T-helper 1 cell treated with Interleukin-12 subunit alpha and Interleukin-12 subunit beta and Interleukin-4 antibody, amounts not matched to agents 30 ng/mL and 1 ng/mL, for 36 hours (primary cell): Measurements from ENCODE around the gene PCSK6. TPM values are rescaled to one million over a fixed set of nuclear protein-coding genes. Genes with fewer than 3 reads are reported as not detected.

Experiments
- intact Hi-C: fragments of 100-400 bp; cut with micrococcal nuclease; formaldehyde crosslinking; loops from one replicate; pipeline ENCODE4 v1.15.1; 2024
- total RNA-seq: library from RNA; stranded (reverse); gene quantifications from 2 replicates; pipeline ENCODE4 v1.2.3, GENCODE V29; 2022

The PCSK6 gene
- total RNA-seq, 1 donor from 2014 or later = 2.5 TPM

- intact Hi-C loops = no loop called here
Measured at GRCh38 chr15:101332061-101332467, 157.4 kb downstream of the PCSK6 start.

- intact Hi-C loops = no loop called here
Measured at GRCh38 chr15:101329867-101330380, 159.6 kb downstream of the PCSK6 start.

- intact Hi-C loops = no loop called here
Measured at GRCh38 chr15:101329309-101329863, 160.1 kb downstream of the PCSK6 start.

DNA sequence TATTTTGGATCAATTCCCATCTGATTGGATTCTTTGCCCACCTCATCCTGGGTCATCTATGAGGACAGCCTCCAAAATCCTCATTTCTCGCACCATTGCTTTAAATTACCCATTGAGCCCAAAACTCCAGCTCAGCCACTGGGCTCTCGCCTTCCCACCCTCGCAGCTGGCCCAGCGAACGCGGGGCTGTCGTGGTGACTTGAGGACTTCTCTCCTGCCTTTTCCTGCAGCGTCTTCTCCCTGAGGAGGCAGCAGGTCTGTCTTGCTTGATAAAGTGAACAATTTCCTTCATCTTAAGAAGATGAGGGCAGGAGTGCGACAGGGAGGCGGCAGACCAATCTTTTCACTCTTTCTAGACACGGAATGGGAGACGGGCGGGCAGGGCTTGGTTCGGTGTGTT is 161.5 kb downstream of the PCSK6 start:
- intact Hi-C loops = no loop called here

DNA sequence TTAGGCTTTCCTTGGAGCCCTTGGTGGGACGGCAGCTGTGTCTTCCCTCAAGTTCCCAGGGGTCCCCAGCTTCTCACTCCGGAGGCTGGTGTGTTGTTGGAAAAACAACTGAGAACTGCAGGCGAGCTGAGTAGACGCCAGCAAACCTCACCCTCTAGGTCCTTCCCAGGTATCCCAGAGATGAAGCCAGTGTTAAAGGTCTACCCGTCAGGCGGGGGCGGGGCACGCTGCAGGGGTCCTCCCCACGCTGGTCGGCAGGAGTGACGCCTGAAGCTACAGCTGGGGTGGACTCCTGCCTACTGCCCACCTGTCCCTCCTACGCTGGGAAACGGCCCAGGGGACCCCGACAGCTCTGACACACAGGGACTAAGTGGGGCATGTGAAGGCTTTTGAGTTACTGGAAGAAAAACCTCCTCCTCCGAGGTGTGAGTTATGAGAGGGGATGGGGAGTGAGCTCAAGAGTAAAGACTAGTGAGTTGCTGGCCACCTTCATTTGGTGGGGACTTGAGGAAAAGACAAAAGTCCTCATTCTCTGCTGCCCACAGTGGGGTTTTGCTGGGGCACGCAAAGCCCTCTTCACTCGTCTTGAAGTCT is 162.3 kb downstream of the PCSK6 start:
- intact Hi-C loops = no loop called here

DNA sequence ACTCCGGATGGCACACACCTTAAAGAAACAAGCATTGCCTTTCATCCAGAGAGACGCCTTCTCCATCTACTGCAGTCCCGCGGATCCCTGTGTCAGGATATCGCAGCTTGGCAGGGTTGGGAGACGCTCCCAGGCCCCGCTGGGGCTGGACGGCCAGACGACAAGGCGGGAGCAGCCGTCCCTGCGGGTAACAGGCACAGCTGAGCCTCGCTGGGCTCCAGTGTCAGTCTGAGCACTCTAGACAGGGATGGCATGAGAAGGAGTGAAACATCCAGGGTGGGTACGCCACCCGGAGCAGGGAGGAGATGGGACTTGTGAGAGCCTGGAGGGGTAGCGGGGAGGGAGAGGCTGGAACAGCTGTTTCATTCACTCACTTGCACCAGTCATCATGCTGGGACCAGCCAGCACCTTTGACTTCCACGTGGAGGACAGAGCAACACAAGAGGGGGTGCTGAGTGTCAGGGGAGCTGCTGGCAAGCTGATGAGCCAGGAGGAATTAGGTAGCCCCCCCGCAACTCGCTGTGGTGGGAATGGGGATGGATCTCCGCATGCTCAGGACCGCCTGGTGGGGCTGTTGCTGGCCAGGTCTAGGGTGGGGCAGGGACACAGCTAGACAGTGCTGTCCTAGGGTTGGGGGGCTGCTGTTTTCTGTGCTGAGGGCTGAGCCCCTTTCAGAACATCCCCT is 162.9 kb downstream of the PCSK6 start:
- intact Hi-C loops = no loop called here

- intact Hi-C loops = no loop called here
Measured at GRCh38 chr15:101326026-101326315, 163.5 kb downstream of the PCSK6 start.

GRCh38 chr15:101325263-101326025 is 164.1 kb downstream of the PCSK6 start:
- intact Hi-C loops = no loop called here

DNA sequence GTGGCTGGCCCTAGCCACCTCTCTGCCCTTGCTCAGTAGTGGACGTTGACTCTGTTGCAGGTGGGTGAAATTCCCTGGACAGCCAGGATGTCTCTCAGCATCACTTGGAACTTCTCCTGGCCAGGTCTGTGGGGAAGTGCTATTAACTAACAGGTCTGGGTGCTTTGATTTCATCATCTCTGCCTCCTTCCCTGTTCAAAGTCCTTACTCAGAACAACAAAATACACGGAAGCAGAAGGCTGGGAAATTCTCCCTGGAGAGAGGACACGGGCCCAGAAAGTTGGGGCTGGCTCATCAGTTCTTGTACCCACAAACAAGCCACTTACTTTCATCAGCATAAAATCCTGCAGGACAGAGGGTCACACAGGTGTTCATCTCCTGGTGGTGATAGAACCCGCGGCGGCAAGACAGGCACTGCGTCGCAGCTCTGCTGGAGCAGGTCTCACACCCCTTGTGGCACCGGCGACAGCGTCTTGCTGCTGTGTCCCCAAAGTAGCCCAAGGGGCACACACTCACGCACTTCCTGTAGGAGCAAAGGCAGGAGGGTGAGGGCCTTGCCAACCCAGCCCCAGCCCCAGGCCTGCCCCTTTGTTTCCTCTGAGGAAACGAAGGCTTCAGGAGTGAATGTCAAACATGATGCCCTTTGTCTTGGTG is 164.9 kb downstream of the PCSK6 start:
- intact Hi-C loops = loop anchor here (5.0 kb wide), 1 partner anchor 178 kb away; no protein-coding TSS in a partner anchor

GRCh38 chr15:101323793-101324523 is 165.5 kb downstream of the PCSK6 start:
- intact Hi-C loops = loop anchor here (5.0 kb wide), 1 partner anchor 178 kb away; no protein-coding TSS in a partner anchor

DNA sequence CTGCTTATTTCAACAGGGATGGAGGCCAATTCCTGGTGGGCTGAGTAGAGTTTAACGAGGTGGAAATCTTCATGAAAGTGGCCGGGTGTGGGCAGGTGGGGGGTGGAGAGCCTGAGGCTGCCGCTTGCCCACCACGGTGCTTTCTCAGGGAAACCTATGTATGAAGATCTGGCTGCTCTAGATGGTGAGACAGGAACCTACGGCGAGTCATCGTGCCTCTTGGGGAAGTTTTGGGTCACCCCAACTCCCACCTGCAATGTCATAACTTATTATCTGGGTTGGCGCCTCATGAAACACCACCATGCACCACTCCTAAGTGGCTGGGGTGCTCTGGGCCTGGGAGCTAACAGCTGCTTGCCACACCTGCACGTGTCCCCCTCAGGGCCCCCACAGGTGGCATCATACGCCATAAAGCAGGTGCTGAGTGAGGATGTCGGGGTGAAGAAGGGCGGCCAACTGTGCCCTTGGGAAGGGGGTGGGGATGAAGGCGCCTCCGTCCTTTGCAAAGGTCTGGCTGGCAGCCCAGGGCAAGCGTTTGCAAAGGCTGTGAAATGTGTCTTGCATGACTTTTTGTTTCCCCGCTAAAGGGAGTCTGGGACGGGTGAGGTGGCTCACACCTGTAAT is 166.5 kb downstream of the PCSK6 start:
- intact Hi-C loops = loop anchor here (5.0 kb wide), 1 partner anchor 179 kb away; no protein-coding TSS in a partner anchor

- intact Hi-C loops = loop anchor here (5.0 kb wide), 1 partner anchor 180 kb away; no protein-coding TSS in a partner anchor
Measured at GRCh38 chr15:101322016-101322695, 167.4 kb downstream of the PCSK6 start.

DNA sequence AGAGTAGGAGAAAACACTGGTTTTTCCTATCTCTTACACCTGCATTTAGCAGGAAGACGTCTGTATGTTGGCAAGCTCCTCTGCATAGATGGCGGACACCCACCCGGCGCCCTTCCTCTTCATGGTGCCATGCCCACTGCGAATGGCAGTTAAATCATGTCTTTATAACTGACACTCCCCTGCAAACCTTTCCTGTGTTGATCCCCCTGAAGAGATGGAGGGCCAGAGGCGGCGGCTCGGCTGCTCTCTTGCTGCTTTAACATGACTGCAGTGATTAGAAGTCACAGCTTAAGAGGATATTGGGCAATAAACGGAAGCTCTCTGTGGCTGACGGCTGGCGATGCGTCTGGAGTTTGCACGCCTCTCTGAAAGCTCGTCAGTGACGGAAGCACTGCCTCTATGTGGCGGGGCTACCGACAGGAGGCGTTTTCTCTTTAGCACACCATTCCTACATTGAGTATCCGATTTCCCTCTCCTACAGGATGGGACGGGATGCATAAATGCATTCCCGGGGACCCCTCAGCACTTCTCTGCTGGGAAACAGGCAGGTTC is 168.9 kb downstream of the PCSK6 start:
- intact Hi-C loops = loop anchor here (1.0 to 5.0 kb wide), 6 partner anchors 14 to 332 kb away; partner anchors contain the start of genes SELENOS, SNRPA1 and TM2D3

DNA sequence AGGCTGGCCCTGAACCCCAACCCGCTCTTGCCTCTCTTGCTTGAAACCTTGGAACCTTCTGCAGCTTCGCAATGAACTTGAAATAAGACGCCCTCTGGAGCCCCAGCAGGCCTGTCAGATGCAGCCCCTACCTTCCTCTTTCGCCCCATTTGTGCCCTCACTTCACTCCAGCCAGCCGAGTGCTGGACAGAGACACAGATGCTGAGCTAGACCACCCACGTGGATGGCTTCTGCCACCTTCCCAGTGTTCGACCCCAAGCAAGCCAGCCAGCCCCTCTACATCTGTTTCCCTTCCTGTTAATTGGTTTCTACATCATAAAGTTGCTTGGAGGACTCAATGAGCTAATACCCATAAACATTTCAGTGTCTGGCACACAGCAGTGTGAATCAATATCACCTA is 170.7 kb downstream of the PCSK6 start:
- intact Hi-C loops = no loop called here

DNA sequence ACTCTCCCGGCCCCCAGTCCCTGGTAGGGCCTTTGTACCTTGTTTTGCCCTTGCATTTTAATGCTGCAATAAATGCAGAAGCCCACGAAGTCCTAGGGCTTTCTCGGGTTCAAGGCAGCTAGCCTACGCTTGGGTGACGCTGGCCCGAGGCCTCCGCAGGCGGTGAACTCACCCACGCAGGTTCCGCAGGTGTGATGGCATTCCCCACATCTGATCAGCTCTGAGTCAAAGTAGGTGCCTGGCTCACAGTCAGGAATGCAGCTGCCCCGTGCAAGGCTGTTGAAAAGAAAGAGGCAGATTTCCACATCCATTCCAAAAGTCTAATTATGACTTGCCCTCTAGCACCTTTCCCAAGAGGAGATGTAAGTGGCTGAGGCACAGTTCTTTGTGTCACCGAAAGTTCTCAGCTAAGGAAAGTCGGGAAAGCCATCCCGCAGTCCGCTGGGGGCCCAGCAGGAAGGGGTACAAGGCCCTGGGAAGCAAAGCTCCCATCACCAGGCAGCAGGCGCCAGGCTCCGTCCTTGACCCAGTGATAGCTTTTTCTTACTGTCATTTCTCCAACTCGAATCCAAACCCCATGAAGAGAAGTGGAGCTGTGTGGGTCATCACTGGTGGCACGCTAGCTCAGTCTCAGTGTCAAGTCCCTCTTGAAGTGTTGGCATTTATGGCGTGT is 171.2 kb downstream of the PCSK6 start:
- intact Hi-C loops = no loop called here

DNA sequence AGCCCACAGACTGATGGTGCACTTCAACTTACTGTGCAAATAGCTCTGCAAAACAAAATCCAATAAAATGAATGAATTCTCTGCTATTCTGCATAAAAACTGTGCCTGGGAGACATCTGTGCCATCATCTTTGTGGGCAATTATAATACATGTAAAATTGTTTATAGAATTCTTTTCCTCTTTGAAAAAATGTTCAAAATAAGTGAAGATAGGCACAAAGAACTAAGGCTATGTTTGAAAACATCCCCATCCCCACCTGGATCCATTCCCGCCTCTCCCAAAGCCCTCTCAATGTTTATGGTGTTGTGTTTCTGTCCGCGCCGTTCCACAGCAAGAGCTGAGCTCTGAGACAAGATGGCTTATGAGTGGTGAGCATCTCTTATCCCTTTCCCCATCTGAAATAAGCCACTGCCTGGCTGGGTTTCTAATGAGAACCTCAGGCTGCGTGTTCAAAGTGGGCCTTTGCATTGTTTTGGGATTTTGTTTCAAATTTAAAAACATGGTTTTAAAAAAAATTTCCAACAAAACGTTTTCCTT is 172.1 kb downstream of the PCSK6 start:
- intact Hi-C loops = no loop called here

DNA sequence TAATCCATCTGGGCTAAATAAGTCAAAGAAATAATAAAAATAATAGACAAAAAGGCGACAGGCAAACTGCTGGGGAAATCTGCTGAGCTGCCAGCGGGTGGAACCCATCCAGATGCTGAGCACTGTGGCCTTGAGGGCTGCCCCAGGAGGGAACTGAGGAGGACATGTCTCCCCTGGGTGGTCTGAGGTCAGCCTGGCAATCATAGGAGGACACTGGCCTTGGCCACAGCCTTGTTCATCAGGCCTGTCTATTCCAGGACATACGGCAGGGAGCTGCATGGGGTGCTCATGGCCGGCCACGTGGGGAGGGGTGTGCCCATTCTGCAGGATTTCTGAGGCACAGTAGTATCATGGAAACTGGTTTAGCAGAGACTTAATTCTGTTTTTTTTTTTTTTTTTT is 173.0 kb downstream of the PCSK6 start:
- intact Hi-C loops = no loop called here

- intact Hi-C loops = no loop called here
Measured at GRCh38 chr15:101315736-101316135, 173.8 kb downstream of the PCSK6 start.
